OCI-LY1 (cell line): ENCODE data around the gene B9D1.

Source experiments
- CTCF ChIP-seq: fragments of 200-600 bp; sonication (generic), shearing (Covaris generic); IDR thresholded peaks from 2 replicates; pipeline ENCODE4 v1.5.1; 2017; ENCODE audit warnings: mild to moderate bottlenecking, antibody characterized with exemption, low read length, moderate library complexity, mixed read lengths
- EZH2 ChIP-seq: fragments of 200-600 bp; sonication (generic), shearing (Covaris generic); IDR thresholded peaks from 2 replicates; pipeline ENCODE4 v1.8.0; 2017; ENCODE audit warnings: borderline replicate concordance, mixed run types, mild to moderate bottlenecking, antibody characterized with exemption, low read length, moderate library complexity, mixed read lengths

- TF ChIP-seq CTCF (no peak), EZH2 (no peak)
These were observed 23.8 kb upstream of the B9D1 start for GRCh38 chr17:19386051-19386929.
